Activated CD8-positive, alpha-beta memory T cell treated with anti-CD3 and anti-CD28 coated beads, Interleukin-2, amount 50 U/mL, for 1 hour (primary cell): ENCODE data around the gene HCRT.
"Not testable (repeated sequence)": the region's sequence is repeated elsewhere in the genome, so short reads cannot be mapped to it uniquely, and the experiment has no call there.

ENCODE experiments used
- DNase-seq: peaks from one replicate; pipeline ENCODE4 v3.0.0-alpha.2; 2020; ENCODE audit errors: extremely low read depth

HCRT gene

GRCh38 chr17:42184713-42185620 lies at the start of gene HCRT:
TSS of gene HCRT (minus strand) at chr17:42185452. CDS start at chr17:42185365, 87 bp downstream.
- no peak for DNase-seq

GRCh38 chr17:42233994-42234393 lies 48.7 kb upstream of the HCRT start:
- DNase-seq, result no peak

GRCh38 chr17:42233156-42233555 lies 47.9 kb upstream of the HCRT start:
- no peak for DNase-seq

- no peak for DNase-seq
These were observed 45.0 kb upstream of the HCRT start for GRCh38 chr17:42230225-42230624.

GRCh38 chr17:42227849-42228700 lies 42.8 kb upstream of the HCRT start:
- no peak for DNase-seq

- DNase-seq, result no peak
These were observed 40.4 kb upstream of the HCRT start for GRCh38 chr17:42225646-42226045.

- no peak for DNase-seq
These were observed 39.4 kb upstream of the HCRT start for GRCh38 chr17:42224651-42225050.

- DNase-seq, result peak; percentile 30
These were observed 36.9 kb upstream of the HCRT start for GRCh38 chr17:42221886-42222745.

- DNase-seq, result not testable (repeated sequence)
These were observed 34.0 kb upstream of the HCRT start for GRCh38 chr17:42219280-42219679.

GRCh38 chr17:42214156-42214555 lies 28.9 kb upstream of the HCRT start:
- no peak for DNase-seq

- no peak for DNase-seq
These were observed 27.1 kb upstream of the HCRT start for GRCh38 chr17:42212382-42212781.

GRCh38 chr17:42211921-42212341 lies 26.7 kb upstream of the HCRT start:
- DNase-seq, result not testable (repeated sequence)

GRCh38 chr17:42210046-42210445 lies 24.8 kb upstream of the HCRT start:
- no peak for DNase-seq

GRCh38 chr17:42206153-42206612 lies 20.9 kb upstream of the HCRT start:
- DNase-seq, result not testable (repeated sequence)

- no peak for DNase-seq
These were observed 18.1 kb upstream of the HCRT start for GRCh38 chr17:42203354-42203753.

GRCh38 chr17:42202696-42203095 lies 17.4 kb upstream of the HCRT start:
- DNase-seq, result no peak

GRCh38 chr17:42202159-42202558 lies 16.9 kb upstream of the HCRT start:
- no peak for DNase-seq

- DNase-seq, result no peak
These were observed 16.2 kb upstream of the HCRT start for GRCh38 chr17:42201458-42201772.

- DNase-seq, result no peak
These were observed 15.6 kb upstream of the HCRT start for GRCh38 chr17:42200706-42201457.

- DNase-seq, result no peak
These were observed 14.3 kb upstream of the HCRT start for GRCh38 chr17:42199416-42200011.

GRCh38 chr17:42198897-42199296 lies 13.6 kb upstream of the HCRT start:
- no peak for DNase-seq
